NCI-H2029 treated with DMSO at 0.1 percent for 48 hours (cell line): Measurements from ENCODE around the gene ST6GALNAC4.
"Not testable (repeated sequence)": the region's sequence is repeated elsewhere in the genome, so short reads cannot be mapped to it uniquely, and the experiment has no call there.

Experiments used
- DNase-seq: peaks from one replicate; lab custom pipeline; 2025; lab: John Stamatoyannopoulos, UW

ST6GALNAC4 gene

GRCh38 chr9:127870153-127870491 lies 46.7 kb downstream of the ST6GALNAC4 start:
- not testable (repeated sequence) for DNase-seq

GRCh38 chr9:127869310-127870152 lies 47.3 kb downstream of the ST6GALNAC4 start:
- peak; percentile 40 for DNase-seq

DNA sequence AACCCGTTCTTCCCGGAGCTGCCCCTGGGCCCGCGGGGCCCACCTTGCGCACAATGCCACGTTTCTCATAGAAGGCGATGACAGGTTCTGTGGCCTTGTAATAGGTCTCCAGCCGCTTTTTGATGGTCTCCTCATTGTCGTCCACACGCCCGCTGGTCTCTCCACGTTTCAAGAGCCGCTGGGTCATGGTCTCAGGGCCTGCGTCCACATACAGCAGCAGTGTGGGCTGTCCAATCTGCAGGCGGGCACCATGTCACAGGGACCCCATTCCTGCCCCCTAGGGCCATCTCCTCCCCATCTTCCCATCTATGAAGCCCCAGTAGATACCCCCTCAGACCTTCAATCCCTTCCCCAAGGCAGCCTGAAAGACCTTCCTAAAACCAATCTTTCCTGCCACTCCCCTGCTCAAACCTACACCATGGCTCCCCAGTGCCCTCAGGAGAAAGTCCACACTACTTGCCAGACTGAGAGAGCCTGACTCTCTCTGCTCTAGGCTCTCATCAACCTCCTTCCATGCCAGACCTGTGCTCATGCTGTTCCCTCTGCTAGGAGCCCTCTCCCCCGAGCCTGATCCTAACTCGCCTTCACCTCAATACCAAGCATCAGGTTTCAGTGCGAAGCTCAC lies 48.5 kb downstream of the ST6GALNAC4 start:
- no peak for DNase-seq

GRCh38 chr9:127867356-127868277 lies 49.2 kb downstream of the ST6GALNAC4 start:
- no peak for DNase-seq

GRCh38 chr9:127866535-127866934 lies 50.3 kb downstream of the ST6GALNAC4 start:
- no peak for DNase-seq

DNA sequence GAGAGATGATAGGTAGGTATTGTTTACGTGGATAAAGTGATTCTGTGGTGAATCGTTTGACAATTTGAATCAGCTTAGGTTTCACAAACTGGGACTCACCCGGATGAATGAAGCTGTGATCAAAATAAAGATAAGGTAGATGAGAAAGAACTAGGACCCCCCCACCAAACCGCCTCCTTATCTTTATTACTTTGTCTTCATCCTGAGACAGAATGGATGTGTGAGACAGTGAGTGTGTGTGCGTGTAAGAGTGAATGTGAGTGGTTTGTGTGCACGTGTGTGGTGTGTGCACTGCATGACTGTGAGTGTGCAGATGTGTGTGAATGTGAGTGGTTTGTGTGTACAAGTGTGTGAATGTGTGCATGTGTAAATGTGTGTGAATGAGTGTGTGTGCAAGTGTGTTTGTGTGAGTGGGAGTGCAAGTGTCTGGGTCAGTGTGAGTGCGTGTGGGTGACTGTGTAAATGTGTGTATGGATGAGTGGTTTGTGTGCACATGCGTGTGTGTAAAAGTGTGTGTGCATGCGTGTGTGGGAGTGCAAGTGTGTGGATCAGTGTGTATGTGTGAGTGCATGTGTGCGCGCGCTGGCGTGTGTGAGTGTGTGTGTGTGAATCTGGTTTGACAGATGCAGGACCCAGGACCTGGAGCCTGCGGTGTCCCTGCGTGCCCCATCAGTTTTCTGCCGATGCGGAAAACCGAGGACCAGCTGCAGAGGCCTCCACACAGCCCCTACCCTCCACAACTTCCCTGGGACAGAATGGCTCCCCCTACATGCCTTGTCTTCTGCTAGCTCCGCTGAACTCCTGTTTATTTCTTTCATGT lies 51.0 kb downstream of the ST6GALNAC4 start:
- no peak for DNase-seq

GRCh38 chr9:127863191-127863621 lies 53.6 kb downstream of the ST6GALNAC4 start:
- DNase-seq: no peak

- no peak for DNase-seq
Observed at GRCh38 chr9:127862075-127863011, 54.5 kb downstream of the ST6GALNAC4 start.

- DNase-seq: no peak
Observed at GRCh38 chr9:127860779-127861178, 56.1 kb downstream of the ST6GALNAC4 start.

DNA sequence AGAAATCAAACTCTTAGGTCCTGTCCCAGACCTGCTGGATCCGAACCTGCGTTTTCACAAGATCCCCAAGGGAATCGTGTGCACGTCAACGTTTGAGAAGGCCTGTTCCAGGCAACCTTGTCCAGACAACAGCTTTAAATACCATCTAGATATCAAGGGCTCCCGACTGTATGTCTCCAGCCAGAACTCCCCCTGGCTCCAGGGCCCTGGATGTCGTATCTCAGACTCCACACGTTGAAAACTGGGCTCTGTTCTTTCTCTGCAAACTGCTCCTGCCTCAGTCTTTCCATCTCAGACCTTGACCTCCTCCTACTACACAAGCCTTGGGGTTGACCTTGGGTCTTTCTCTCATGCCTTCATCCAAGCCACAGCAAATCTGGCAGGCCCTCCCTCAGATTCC lies 56.6 kb downstream of the ST6GALNAC4 start:
- no peak for DNase-seq

DNA sequence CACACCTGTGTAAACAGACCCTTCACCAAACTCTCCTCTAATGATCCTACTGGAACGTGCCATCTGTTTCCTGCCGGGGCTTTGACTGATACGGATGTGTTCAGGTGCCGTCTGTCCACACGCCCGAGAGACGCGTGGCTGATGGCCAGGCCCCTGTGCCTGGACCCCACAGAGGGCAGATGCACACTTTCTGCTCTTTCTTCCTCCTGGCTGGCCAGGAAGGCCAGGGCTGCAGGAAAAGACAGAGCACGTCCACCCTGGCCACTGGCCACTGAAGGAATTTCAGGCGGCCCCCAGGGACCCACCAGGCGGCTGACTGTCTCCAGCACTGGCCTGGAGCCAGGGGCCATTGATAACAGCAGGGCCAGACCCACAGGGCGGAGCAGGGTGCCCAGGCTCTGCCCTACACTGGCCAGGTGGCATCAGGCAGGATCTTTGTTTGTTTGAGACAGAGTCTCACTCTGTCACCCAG lies 58.8 kb downstream of the ST6GALNAC4 start:
- peak; percentile 37 for DNase-seq
